AG04450 (cell line): ENCODE results near the gene SGSM2. TPM values are rescaled to one million over a fixed set of nuclear protein-coding genes. Genes with fewer than 3 reads are reported as not detected.

Experiments used
- CTCF ChIA-PET: fragments of 300-600, 350-600 bp; formaldehyde crosslinking; extraction: SDS; loops from one replicate; lab custom pipeline; 2022; ENCODE audit warnings: antibody characterized with exemption, inconsistent platforms; lab: Charles Lee
- POLR2A ChIA-PET: fragments of 350-600 bp; formaldehyde crosslinking; extraction: SDS; loops from one replicate; lab custom pipeline; 2021; ENCODE audit warnings: antibody characterized with exemption, inconsistent platforms; lab: Yijun Ruan, JAX
- DNase-seq: peaks from one replicate; pipeline ENCODE4 v3.0.0-alpha.2; 2011; ENCODE audit warnings: low read depth, low spot score
- H3K27ac ChIP-seq: one replicate; pipeline ENCODE4 v1.5.1; 2012; ENCODE audit warnings: low read depth, low read length, control low read depth
- H3K27me3 ChIP-seq: one replicate; pipeline ENCODE4 v1.6.0; 2012; ENCODE audit warnings: low read length; ENCODE audit not compliant: control insufficient read depth, insufficient read depth
- H3K4me3 ChIP-seq: 2 replicates; pipeline ENCODE4 v1.5.1; 2011; ENCODE audit warnings: mild to moderate bottlenecking, low read depth, low read length, control low read depth
- H3K9me3 ChIP-seq: 2 replicates; pipeline ENCODE4 v1.5.1; 2012; ENCODE audit warnings: low read length; ENCODE audit not compliant: control insufficient read depth, insufficient read depth
- CTCF ChIP-seq: IDR thresholded peaks from 2 replicates; pipeline ENCODE4 v1.5.1; 2011; ENCODE audit warnings: low read depth, low read length, control low read depth, inconsistent platforms
- polyA plus RNA-seq: library from polyadenylated mRNA; depleted of rRNA; stranded (reverse); fragments of >200 nt; gene quantifications from 2 replicates; pipeline ENCODE4 v1.2.3, GENCODE V29; 2011

SGSM2 gene
- polyA plus RNA-seq, 1 experiment: 19.7 TPM

DNA sequence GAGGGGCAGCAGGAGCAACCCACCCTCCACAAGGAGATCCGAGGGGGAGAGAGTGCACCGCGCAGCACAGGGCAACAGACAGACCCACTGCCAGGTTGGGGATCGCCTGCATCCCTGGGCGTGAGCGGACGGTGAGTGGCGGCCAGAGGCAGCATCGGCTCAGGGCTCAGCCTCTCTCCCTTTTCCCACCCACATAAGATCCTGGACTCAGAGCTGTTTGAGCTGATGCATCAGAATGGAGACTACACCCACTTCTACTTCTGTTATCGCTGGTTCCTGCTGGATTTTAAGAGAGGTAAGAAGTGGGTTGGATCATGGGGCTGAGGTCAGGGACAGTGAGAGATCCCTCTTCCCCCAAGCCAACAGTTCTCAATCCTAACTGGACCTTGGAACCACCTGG is 40.4 kb downstream of the SGSM2 start:
- DNase-seq: no peak
- no peak for TF ChIP-seq CTCF
- ChIA-PET POLR2A (no interaction called here), CTCF (no interaction called here)
- Histone ChIP-seq H3K9me3 (no peaks in the 10 kb centered on the region), H3K4me3 (no peak overlapping the region), H3K27me3 (no peaks in the 10 kb centered on the region), H3K27ac (no peak overlapping the region)

GRCh38 chr17:2378905-2379304 is 41.6 kb downstream of the SGSM2 start:
- CTCF ChIA-PET: interaction anchor here (0.7 to 0.9 kb wide), 2 partner anchors 37 kb away, joined by 3 to 4 read pairs; no protein-coding TSS in a partner anchor
- Histone ChIP-seq H3K27ac (no peak overlapping the region), H3K9me3 (no peaks in the 10 kb centered on the region), H3K4me3 (no peak overlapping the region), H3K27me3 (no peaks in the 10 kb centered on the region)
- TF ChIP-seq CTCF: no peak
- POLR2A ChIA-PET: interaction anchor here (0.7 kb wide), 1 partner anchor 17 kb away, joined by 3 read pairs; no protein-coding TSS in a partner anchor
- DNase-seq: no peak

DNA sequence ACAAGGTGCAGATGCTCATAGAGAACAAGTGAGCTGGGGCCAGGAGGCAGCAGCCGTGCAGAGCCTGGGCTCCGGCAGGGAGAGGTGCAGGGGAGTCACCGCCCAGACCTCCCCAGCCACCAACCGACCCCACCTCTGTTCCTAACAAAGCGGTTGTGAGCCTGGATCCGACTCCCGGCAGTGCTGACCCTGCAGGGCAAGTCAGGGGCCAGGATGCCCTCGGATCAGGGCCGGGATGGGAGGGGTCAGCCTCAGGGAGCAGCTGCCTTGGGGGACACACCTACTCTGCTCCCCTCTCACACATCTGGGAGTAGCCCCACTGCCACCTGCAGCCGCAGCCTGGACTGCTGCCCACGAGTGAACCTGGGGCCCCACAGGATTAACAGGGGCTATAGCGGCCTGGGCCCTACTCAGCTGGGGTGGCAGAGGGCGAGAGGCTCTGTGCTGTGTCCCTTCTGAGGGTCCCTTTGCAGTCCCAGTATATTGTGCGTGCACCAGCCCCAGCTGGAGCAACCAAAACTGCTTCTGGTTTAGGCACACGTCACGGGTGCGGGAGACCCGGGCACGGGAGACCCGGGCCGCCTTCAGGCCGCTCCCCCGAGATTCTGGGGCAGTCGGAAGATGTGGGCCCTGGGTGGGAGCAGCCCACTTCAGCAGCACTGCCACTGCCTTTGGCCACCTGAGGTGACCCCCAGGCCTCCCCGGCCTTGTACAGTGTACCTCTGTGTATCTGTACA is 42.4 kb downstream of the SGSM2 start:
- no peak overlapping the region for H3K27ac ChIP-seq
- no peaks in the 10 kb centered on the region for H3K9me3 ChIP-seq
- CTCF ChIA-PET: interaction anchor here (0.9 to 5.8 kb wide), 2 partner anchors 35 to 37 kb away, joined by 4 to 320 read pairs; no protein-coding TSS in a partner anchor
- no peaks in the 10 kb centered on the region for H3K27me3 ChIP-seq
- DNase-seq: no peak
- TF ChIP-seq CTCF: no peak
- POLR2A ChIA-PET: interaction anchor here (0.7 kb wide), 1 partner anchor 16 kb away, joined by 3 read pairs; no protein-coding TSS in a partner anchor
- H3K4me3 ChIP-seq: no peak overlapping the region

DNA sequence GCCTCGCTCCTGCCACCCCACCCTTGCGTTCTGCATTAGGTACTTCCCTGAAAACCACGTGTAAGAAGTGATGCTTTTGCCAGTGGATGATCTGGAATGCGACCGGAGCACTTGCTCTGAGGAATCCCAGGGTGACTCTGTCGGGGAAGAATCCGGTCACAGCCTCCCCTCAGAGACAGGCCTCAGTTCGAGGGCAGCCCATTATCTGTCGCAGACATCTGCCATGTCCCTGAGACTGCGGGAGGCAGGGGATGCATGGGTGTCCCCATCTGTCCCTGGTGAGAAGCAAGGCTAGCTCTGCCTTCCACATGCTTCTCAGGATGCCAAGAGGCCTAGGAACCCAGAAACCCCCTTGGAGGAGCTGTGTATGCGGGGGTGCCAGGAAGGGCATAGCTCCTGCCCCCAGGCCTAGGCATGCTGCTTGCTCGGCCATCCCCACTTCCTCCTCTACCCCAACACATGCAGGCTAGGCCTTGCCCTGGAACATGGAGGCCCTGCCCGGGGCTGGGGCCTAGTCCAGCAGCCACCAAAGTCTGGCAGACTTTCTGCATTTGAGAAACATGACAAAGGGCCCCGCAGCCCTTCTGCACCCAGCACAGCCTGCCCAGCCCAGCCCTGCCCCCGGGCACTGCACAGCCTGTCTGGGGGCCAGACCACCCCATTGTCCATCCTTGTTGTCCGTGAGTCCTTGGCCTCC is 43.1 kb downstream of the SGSM2 start:
- ChIA-PET POLR2A (interaction anchor here (1.0 kb wide), 1 partner anchor 10 kb away, joined by 3 read pairs; no protein-coding TSS in a partner anchor), CTCF (interaction anchor here (5.8 kb wide), 1 partner anchor 35 kb away, joined by 320 read pairs; no protein-coding TSS in a partner anchor)
- no peak for DNase-seq
- H3K27ac ChIP-seq: no peak overlapping the region
- TF ChIP-seq CTCF: no peak
- H3K4me3 ChIP-seq: no peak overlapping the region
- H3K9me3 ChIP-seq: no peaks in the 10 kb centered on the region
- H3K27me3 ChIP-seq: no peaks in the 10 kb centered on the region
